Peyer's patch (tissue), 4 donors: ENCODE data around the gene ZNF101.

Experiments
- POLR2A ChIP-seq, 2 donors: fragments of 450-650 bp; IDR thresholded peaks; one replicate each; pipeline ENCODE4 v1.5.1; 2017; ENCODE audit warnings: antibody characterized with exemption in 2 of 2, mild to moderate bottlenecking in 2 of 2, moderate library complexity in 2 of 2
- TF ChIP-seq, protein P1 (sequence below), 6 experiments: fragments of 450-650 bp in 4 of 6; fragments of 200-600 bp in 2 of 6; sonication (generic) in 1 of 6; IDR thresholded peaks; one replicate each; pipeline ENCODE4 v1.5.1; 2017 to 2019; ENCODE audit warnings: antibody characterized with exemption in 6 of 6, mild to moderate bottlenecking in 3 of 6, moderate library complexity in 1 of 6

DNA sequence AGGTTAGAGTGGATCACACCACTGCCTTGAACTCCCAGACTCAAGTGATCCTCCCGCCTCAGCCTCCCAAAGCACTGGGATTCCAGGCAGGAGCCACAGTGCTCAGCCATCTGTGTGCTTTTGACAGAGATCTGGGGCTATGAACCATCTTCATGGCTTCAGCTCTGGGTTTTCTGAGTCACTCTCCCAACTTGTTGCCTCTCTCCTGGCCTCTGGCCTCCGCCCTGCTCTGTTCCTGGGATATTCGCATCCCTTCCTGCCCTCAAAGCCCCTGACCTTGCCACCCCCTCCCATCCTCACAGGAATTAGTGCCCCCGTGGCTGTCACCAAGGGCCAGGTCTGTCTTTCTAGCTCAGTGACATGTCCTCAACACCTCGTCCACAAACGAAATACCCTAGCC is 19.5 kb upstream of the ZNF101 start:
- TF ChIP-seq, protein P1, sequence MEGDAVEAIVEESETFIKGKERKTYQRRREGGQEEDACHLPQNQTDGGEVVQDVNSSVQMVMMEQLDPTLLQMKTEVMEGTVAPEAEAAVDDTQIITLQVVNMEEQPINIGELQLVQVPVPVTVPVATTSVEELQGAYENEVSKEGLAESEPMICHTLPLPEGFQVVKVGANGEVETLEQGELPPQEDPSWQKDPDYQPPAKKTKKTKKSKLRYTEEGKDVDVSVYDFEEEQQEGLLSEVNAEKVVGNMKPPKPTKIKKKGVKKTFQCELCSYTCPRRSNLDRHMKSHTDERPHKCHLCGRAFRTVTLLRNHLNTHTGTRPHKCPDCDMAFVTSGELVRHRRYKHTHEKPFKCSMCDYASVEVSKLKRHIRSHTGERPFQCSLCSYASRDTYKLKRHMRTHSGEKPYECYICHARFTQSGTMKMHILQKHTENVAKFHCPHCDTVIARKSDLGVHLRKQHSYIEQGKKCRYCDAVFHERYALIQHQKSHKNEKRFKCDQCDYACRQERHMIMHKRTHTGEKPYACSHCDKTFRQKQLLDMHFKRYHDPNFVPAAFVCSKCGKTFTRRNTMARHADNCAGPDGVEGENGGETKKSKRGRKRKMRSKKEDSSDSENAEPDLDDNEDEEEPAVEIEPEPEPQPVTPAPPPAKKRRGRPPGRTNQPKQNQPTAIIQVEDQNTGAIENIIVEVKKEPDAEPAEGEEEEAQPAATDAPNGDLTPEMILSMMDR (IDR thresholded peaks at IDR 0.05): no peak
- TF ChIP-seq POLR2A (IDR thresholded peaks at IDR 0.05): no peak
